Activated CD8-positive, alpha-beta memory T cell treated with anti-CD3 and anti-CD28 coated beads, Interleukin-2, amount 50 U/mL, for 24 hours (primary cell): ENCODE measurements around the gene NDST1.

ENCODE experiments used
- DNase-seq: peaks from one replicate; pipeline ENCODE4 v3.0.0-alpha.2; 2020; ENCODE audit errors: extremely low read depth

The NDST1 gene

DNA sequence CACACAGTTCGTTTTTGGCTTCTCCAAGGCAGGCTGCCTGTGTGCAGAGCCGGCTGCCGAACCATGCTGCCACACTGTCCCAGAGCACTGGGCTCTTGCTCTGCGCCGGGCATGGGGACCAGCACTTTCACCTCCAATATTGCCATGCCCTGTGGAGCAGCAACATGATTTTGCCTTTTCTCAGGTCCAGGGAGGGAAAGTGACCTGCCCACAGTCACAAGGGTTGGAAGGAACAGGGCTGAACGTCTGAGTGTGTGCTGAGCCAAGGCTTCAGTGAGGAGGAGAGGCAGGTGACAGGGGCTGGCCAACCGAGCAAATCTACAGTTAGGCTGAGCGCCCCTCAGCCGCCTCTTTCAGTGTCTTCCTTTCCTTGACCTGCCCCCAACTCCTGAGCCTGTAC, 98.5 kb downstream of the NDST1 start:
- DNase-seq = no peak

DNA sequence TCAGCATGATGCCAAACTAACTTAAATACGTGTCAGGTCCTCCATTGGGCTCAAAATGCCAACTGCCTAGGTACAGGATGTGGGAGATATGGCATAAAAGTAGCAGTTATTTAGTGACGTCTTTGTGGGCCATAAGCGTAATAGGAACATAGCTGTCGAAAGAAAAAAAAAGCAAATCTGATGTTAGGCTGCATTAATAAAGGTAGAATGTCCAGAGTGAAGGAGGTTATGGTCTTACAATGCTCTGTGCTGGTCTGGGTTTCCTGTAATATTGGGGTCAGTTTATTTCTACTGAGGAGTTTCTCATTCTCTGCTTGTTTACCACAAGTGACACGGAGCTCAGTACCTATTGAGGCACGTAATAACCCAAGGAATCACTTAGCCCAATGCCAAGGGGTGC, 99.2 kb downstream of the NDST1 start:
- no peak for DNase-seq
